Activated CD8-positive, alpha-beta T cell treated with anti-CD3 and anti-CD28 coated beads, Interleukin-2, amount 10 ng/mL, durations not matched to agents 7 days and 5 days (primary cell): ENCODE measurements around the gene MYH14. TPM values are rescaled to one million over a fixed set of nuclear protein-coding genes. Genes with fewer than 3 reads are reported as not detected.

Experiments used
- ATAC-seq: fragments of 150-1000 bp; cut with Tn5 transposase; one replicate; pipeline ENCODE4 v1.10.0; 2021; ENCODE audit warnings: moderate library complexity
- CTCF ChIA-PET: fragments of 350-600 bp; sonication (Branson Sonifier 250); formaldehyde crosslinking; loops from one replicate; lab custom pipeline; 2021; ENCODE audit warnings: antibody characterized with exemption; lab: Charles Lee
- POLR2A ChIA-PET: fragments of 350-600 bp; sonication (Branson Sonifier 250); formaldehyde crosslinking; loops from one replicate; lab custom pipeline; 2021; ENCODE audit warnings: antibody characterized with exemption; lab: Charles Lee
- DNase-seq: peaks from one replicate; pipeline ENCODE4 v3.0.0-alpha.2; 2020
- H3K27ac Mint-ChIP-seq: one replicate; pipeline ENCODE4 v1.8.0; 2021; ENCODE audit warnings: mild to moderate bottlenecking, mixed read lengths
- H3K27me3 Mint-ChIP-seq: one replicate; pipeline ENCODE4 v1.8.0; 2021; ENCODE audit warnings: low read depth, mixed read lengths
- H3K36me3 Mint-ChIP-seq: one replicate; pipeline ENCODE4 v1.8.0; 2021; ENCODE audit warnings: low read depth, mixed read lengths
- H3K4me1 Mint-ChIP-seq: one replicate; pipeline ENCODE4 v1.8.0; 2021; ENCODE audit warnings: low read depth, mixed read lengths
- H3K4me3 Mint-ChIP-seq: one replicate; pipeline ENCODE4 v1.8.0; 2021; ENCODE audit warnings: mild to moderate bottlenecking, mixed read lengths
- H3K9me3 Mint-ChIP-seq: one replicate; pipeline ENCODE4 v1.8.0; 2022; ENCODE audit warnings: mixed read lengths; ENCODE audit not compliant: insufficient read depth
- total RNA-seq, 2 experiments: library from RNA; stranded (reverse); gene quantifications; one replicate each; pipeline ENCODE4 v1.2.3, GENCODE V29; 2021

Gene MYH14
- total RNA-seq, 2 experiments from 2014 or later: not detected

GRCh38 chr19:50269653-50270052 lies 66.2 kb downstream of the MYH14 start:
- Mint-ChIP-seq H3K4me3 (no peak overlapping the region), H3K27me3 (no peaks in the 10 kb centered on the region), H3K36me3 (no peaks in the 10 kb centered on the region), H3K27ac (no peak overlapping the region), H3K4me1 (no peaks in the 10 kb centered on the region), H3K9me3 (no peaks in the 10 kb centered on the region)
- ATAC-seq: no peak
- CTCF ChIA-PET: no interaction called here
- POLR2A ChIA-PET: no interaction called here
- no peak for DNase-seq

- CTCF ChIA-PET: no interaction called here
- no peaks in the 10 kb centered on the region for H3K9me3 Mint-ChIP-seq
- no peak for ATAC-seq
- H3K4me1 Mint-ChIP-seq: no peaks in the 10 kb centered on the region
- no peak for DNase-seq
- peak overlapping the region; percentile 35 for H3K27ac Mint-ChIP-seq
- H3K4me3 Mint-ChIP-seq: no peak overlapping the region
- POLR2A ChIA-PET: interaction anchor here (0.8 kb wide), 1 partner anchor 18 kb away, joined by 3 read pairs; no protein-coding TSS in a partner anchor
- no peaks in the 10 kb centered on the region for H3K27me3 Mint-ChIP-seq
- H3K36me3 Mint-ChIP-seq: no peaks in the 10 kb centered on the region
Observed at GRCh38 chr19:50272263-50272897, 69.0 kb downstream of the MYH14 start.

- CTCF ChIA-PET: no interaction called here
- Mint-ChIP-seq H3K27ac (no peak overlapping the region), H3K27me3 (no peaks in the 10 kb centered on the region), H3K9me3 (no peaks in the 10 kb centered on the region), H3K36me3 (no peaks in the 10 kb centered on the region), H3K4me1 (no peaks in the 10 kb centered on the region), H3K4me3 (no peak overlapping the region)
- DNase-seq (no peak), ATAC-seq (no peak)
- POLR2A ChIA-PET: no interaction called here
Observed at GRCh38 chr19:50273821-50274220, 70.4 kb downstream of the MYH14 start.

GRCh38 chr19:50275577-50276368 lies 72.4 kb downstream of the MYH14 start:
- H3K27ac Mint-ChIP-seq: no peak overlapping the region
- no peak for ATAC-seq
- POLR2A ChIA-PET: no interaction called here

GRCh38 chr19:50276370-50277063 lies 73.1 kb downstream of the MYH14 start:
- DNase-seq (no peak), ATAC-seq (no peak)
- H3K4me3 Mint-ChIP-seq: no peak overlapping the region
- H3K27me3 Mint-ChIP-seq: no peaks in the 10 kb centered on the region
- ChIA-PET POLR2A (no interaction called here), CTCF (no interaction called here)
- no peaks in the 10 kb centered on the region for H3K4me1 Mint-ChIP-seq
- H3K27ac Mint-ChIP-seq: no peak overlapping the region
- no peaks in the 10 kb centered on the region for H3K36me3 Mint-ChIP-seq
- no peaks in the 10 kb centered on the region for H3K9me3 Mint-ChIP-seq

More at GRCh38 chr19:50275577-50276368, 72.4 kb downstream of the MYH14 start:
- H3K9me3 Mint-ChIP-seq: no peaks in the 10 kb centered on the region
- DNase-seq: no peak
- CTCF ChIA-PET: no interaction called here
- H3K36me3 Mint-ChIP-seq: no peaks in the 10 kb centered on the region
- H3K4me1 Mint-ChIP-seq: no peaks in the 10 kb centered on the region
- no peak overlapping the region for H3K4me3 Mint-ChIP-seq
- no peaks in the 10 kb centered on the region for H3K27me3 Mint-ChIP-seq

- Mint-ChIP-seq H3K27ac (no peak overlapping the region), H3K4me3 (no peak overlapping the region), H3K9me3 (no peaks in the 10 kb centered on the region), H3K36me3 (no peaks in the 10 kb centered on the region), H3K27me3 (no peaks in the 10 kb centered on the region), H3K4me1 (no peaks in the 10 kb centered on the region)
- ATAC-seq (no peak), DNase-seq (no peak)
- ChIA-PET CTCF (no interaction called here), POLR2A (interaction anchor here (0.6 kb wide), 1 partner anchor 646 kb away, joined by 3 read pairs; no protein-coding TSS in a partner anchor)
Observed at GRCh38 chr19:50277966-50278580, 74.7 kb downstream of the MYH14 start.

GRCh38 chr19:50280074-50280473 lies 76.7 kb downstream of the MYH14 start:
- H3K27me3 Mint-ChIP-seq: no peaks in the 10 kb centered on the region
- ChIA-PET POLR2A (interaction anchor here (0.6 kb wide), 1 partner anchor 215 kb away, joined by 3 read pairs; no protein-coding TSS in a partner anchor), CTCF (no interaction called here)
- ATAC-seq: no peak
- no peak overlapping the region for H3K4me3 Mint-ChIP-seq
- H3K4me1 Mint-ChIP-seq: no peaks in the 10 kb centered on the region
- no peaks in the 10 kb centered on the region for H3K9me3 Mint-ChIP-seq
- no peaks in the 10 kb centered on the region for H3K36me3 Mint-ChIP-seq
- DNase-seq: no peak
- no peak overlapping the region for H3K27ac Mint-ChIP-seq

GRCh38 chr19:50280983-50281382 lies 77.6 kb downstream of the MYH14 start:
- H3K4me1 Mint-ChIP-seq: no peaks in the 10 kb centered on the region
- no peak for DNase-seq
- H3K36me3 Mint-ChIP-seq: no peaks in the 10 kb centered on the region
- ChIA-PET POLR2A (no interaction called here), CTCF (no interaction called here)
- H3K27ac Mint-ChIP-seq: no peak overlapping the region
- no peaks in the 10 kb centered on the region for H3K27me3 Mint-ChIP-seq
- no peak overlapping the region for H3K4me3 Mint-ChIP-seq
- H3K9me3 Mint-ChIP-seq: peaks cover 9% of the 10 kb centered on the region
- no peak for ATAC-seq

- no peak overlapping the region for H3K4me3 Mint-ChIP-seq
- H3K27me3 Mint-ChIP-seq: no peaks in the 10 kb centered on the region
- DNase-seq (no peak), ATAC-seq (no peak)
- no peak overlapping the region for H3K27ac Mint-ChIP-seq
- H3K9me3 Mint-ChIP-seq: peaks cover 9% of the 10 kb centered on the region
- H3K4me1 Mint-ChIP-seq: no peaks in the 10 kb centered on the region
- POLR2A ChIA-PET: no interaction called here
- H3K36me3 Mint-ChIP-seq: no peaks in the 10 kb centered on the region
- CTCF ChIA-PET: no interaction called here
Observed at GRCh38 chr19:50281491-50281890, 78.1 kb downstream of the MYH14 start.

GRCh38 chr19:50285833-50286232 lies 82.4 kb downstream of the MYH14 start:
- peaks cover 9% of the 10 kb centered on the region for H3K9me3 Mint-ChIP-seq
- DNase-seq (no peak), ATAC-seq (no peak)
- H3K27me3 Mint-ChIP-seq: peaks cover 10% of the 10 kb centered on the region
- CTCF ChIA-PET: no interaction called here
- no peaks in the 10 kb centered on the region for H3K36me3 Mint-ChIP-seq
- no peak overlapping the region for H3K27ac Mint-ChIP-seq
- POLR2A ChIA-PET: no interaction called here
- H3K4me3 Mint-ChIP-seq: no peak overlapping the region
- no peaks in the 10 kb centered on the region for H3K4me1 Mint-ChIP-seq

- Mint-ChIP-seq H3K27ac (no peak overlapping the region), H3K4me1 (no peaks in the 10 kb centered on the region), H3K9me3 (peaks cover 9% of the 10 kb centered on the region), H3K36me3 (no peaks in the 10 kb centered on the region), H3K27me3 (peaks cover 10% of the 10 kb centered on the region), H3K4me3 (no peak overlapping the region)
- ATAC-seq (no peak), DNase-seq (no peak)
- ChIA-PET POLR2A (no interaction called here), CTCF (no interaction called here)
Observed at GRCh38 chr19:50286443-50286842, 83.0 kb downstream of the MYH14 start.
